Measurements from ENCODE around the gene LRRC39. TPM values are rescaled to one million over a fixed set of nuclear protein-coding genes. Genes with fewer than 3 reads are reported as not detected.

Gene LRRC39
- total RNA-seq, 8 experiments from 2014 or later, result 0.81 to 3.9 (median 2.0) TPM

DNA sequence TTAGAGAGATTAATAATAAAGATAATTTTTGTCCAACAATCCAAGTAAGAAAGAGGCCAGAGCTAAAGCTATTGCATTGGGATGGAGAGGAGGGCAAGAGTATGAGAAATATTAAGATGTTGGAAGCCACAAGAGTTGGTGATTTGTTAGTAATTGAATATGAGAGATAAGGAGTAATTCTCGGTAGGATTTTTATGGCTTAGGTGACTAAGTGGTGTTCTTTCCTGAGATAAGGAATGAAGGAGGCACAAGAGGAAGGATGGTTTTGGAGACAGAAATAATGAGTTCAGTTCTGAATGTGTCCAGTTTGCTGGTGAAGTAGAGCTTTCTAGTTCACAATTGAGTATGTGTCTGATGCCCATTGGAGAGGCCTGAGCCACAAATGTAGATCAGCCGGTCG, 35.7 kb downstream of the LRRC39 start:
- 77 to 100% (median 92%) methylated on average over 2 to 3 of the region's 3 CpGs; no CpG with 5 or more reads in 1 of the 10 experiments for whole genome bisulfite sequencing, 10 experiments
- ATAC-seq (replicated peaks in 6 of 8), result no peak
- no peak overlapping the region for H3K4me3 ChIP-seq
- in situ Hi-C loops (cut with MboI; ENCODE audit: low pct_unique_long_range_greater_than_20kb in 2 of 9, low sequenced_read_pairs in 9 of 9, unreplicated experiment in 9 of 9), result no loop called here
- no peak overlapping the region for H3K27ac ChIP-seq
- H3K4me1 ChIP-seq (replicated peaks in 1 of 2), result no peaks in the 10 kb centered on the region

GRCh38 chr1:100141192-100141591, 36.9 kb downstream of the LRRC39 start:
- ATAC-seq (replicated peaks in 6 of 8), result no peak
- in situ Hi-C loops (cut with MboI; ENCODE audit: low pct_unique_long_range_greater_than_20kb in 2 of 9, low sequenced_read_pairs in 9 of 9, unreplicated experiment in 9 of 9), result no loop called here
- H3K4me1 ChIP-seq (replicated peaks in 1 of 2), result no peaks in the 10 kb centered on the region
- no peak overlapping the region for H3K27ac ChIP-seq
- no peak overlapping the region for H3K4me3 ChIP-seq
- 33 to 100% (median 92%) methylated on average over 1 to 4 of the region's 4 CpGs for WGBS, 10 experiments

DNA sequence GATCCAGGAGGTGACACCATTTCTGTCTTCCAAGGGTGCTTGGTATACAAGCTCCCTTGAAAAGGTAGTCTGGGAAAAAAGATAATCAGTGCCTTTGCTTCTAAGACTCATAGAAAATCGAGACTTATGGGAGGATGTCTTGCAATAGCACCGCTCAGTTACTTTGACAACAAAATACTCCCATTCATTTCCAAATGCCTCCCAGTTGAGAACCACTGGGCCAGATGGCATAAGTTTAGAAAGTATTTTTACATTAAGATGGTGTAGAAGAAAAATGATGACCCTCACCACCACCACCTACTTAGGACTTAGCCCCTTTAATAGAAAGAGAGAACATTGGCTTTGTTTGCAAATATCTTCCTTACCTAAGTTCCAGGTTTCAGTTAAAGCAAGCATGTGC, 40.5 kb downstream of the LRRC39 start:
- H3K4me1 ChIP-seq (replicated peaks in 1 of 2), result peaks cover 6 to 8% of the 10 kb centered on the region in 2 donors
- H3K27ac ChIP-seq, result no peak overlapping the region
- in situ Hi-C loops (cut with MboI; ENCODE audit: low pct_unique_long_range_greater_than_20kb in 2 of 9, low sequenced_read_pairs in 9 of 9, unreplicated experiment in 9 of 9), result no loop called here
- H3K4me3 ChIP-seq, result no peak overlapping the region
- 88 to 100% (median 100%) methylated on average over 2 of the region's 2 CpGs; no CpG with 5 or more reads in 4 of the 10 experiments for WGBS, 10 experiments
- ATAC-seq (replicated peaks in 6 of 8), result no peak

- ATAC-seq (replicated peaks in 6 of 8), result no peak
- in situ Hi-C loops (cut with MboI; ENCODE audit: low pct_unique_long_range_greater_than_20kb in 2 of 9, low sequenced_read_pairs in 9 of 9, unreplicated experiment in 9 of 9), result no loop called here
- peaks cover 13 to 15% of the 10 kb centered on the region in 2 donors for H3K4me1 ChIP-seq (replicated peaks in 1 of 2)
- no peak overlapping the region for H3K27ac ChIP-seq
- H3K4me3 ChIP-seq, result no peak overlapping the region
- 20 to 93% (median 81%) methylated on average over 1 to 3 of the region's 3 CpGs; no CpG with 5 or more reads in 1 of the 10 experiments for WGBS, 10 experiments
Observed at GRCh38 chr1:100134872-100135271, 43.2 kb downstream of the LRRC39 start.

DNA sequence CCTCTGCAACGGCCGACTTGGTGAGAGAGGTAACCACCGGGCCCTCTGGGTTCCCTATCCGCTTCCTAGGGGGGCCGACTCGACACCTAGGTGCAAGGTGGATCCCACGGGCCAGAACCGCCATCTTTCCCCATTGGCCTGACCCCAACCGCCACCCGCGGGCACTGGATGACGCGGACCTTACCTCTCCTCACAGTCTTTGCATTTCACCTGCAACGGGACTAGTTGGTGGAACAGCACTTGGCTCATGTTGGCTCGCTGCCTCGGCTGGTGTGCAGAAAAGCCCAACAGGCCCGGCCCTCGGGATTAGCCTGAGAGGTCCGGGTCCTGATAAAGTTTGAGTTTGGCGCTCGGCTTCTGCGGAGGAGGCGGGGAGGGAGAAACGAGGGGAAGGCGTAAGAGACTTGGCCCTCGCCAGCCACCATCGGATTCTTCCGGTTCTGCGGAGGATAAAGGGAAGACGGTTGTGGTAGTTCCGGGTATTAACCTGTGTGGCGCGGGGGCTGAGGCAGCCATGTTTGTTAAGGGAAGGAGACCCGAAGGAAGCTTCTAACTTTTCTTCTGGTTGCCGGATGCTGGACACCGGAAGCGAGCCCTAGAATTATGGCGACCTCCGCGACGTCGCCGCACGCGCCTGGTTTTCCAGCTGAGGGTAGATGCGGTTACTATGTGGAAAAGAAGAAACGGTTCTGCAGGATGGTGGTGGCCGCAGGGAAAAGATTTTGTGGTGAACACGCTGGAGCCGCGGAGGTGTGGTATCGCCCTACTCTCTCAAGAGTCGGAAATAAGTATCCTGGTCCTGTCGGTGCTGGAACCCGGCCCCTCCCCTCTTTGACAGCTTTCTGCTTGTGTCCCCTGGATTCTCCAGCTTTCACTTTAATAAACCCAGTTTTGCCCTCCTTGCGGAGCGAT, 45.2 kb downstream of the LRRC39 start, which contains the start of the genes SASS6 and TRMT13:
TSS of gene SASS6 (minus strand) at position 365 of the 912 bp plus-strand sequence. CDS start at position 249, 116 bp downstream.
TSS of gene TRMT13 (plus strand) at position 598 of the 912 bp plus-strand sequence. CDS start at position 604, 6 bp downstream.
- Histone ChIP-seq H3K4me3 (peak within 1 kb of the TSS; percentile 63 to 91 (median 73)), H3K27ac (peak within 1 kb of the TSS; percentile 61 to 84), H3K4me1 (replicated peaks in 1 of 2) (peaks cover 13 to 15% of the 10 kb centered on the region in 2 donors)
- WGBS, 10 experiments, result 0 to 7% (median 0%) methylated on average over 3 to 47 of the region's 57 CpGs; no CpG with 5 or more reads in 1 of the 10 experiments
- in situ Hi-C loops (cut with MboI; ENCODE audit: low pct_unique_long_range_greater_than_20kb in 2 of 9, low sequenced_read_pairs in 9 of 9, unreplicated experiment in 9 of 9), result no loop called here
- ATAC-seq (replicated peaks in 6 of 8), result peak; percentile 96 to 98 (median 98)

DNA sequence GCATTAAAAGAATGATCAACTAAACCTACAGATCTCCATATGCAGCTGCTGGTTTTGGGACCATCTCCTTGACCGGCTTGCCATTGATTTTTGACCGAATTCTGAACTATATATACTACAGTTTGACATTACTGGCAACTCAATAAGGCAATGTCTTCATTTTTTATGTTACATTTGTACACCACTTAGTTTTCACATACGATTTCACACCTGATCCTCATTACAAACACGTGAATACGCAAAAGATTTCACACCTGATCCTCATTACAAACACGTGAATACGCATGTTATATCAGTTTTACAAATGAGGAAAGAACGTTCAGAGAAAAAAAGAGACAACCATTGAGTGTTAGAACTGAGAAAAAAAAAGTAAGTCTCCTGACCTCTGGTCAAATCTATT, 46.4 kb downstream of the LRRC39 start:
- peak overlapping the region in 4 of 5 donors; percentile 63 to 82 (median 73) for H3K4me3 ChIP-seq
- WGBS, 10 experiments, result 30 to 84% (median 75%) methylated on average over 2 to 8 of the region's 8 CpGs; no CpG with 5 or more reads in 1 of the 10 experiments
- peaks cover 13 to 15% of the 10 kb centered on the region in 2 donors for H3K4me1 ChIP-seq (replicated peaks in 1 of 2)
- no peak overlapping the region for H3K27ac ChIP-seq
- no peak for ATAC-seq (replicated peaks in 6 of 8)
- in situ Hi-C loops (cut with MboI; ENCODE audit: low pct_unique_long_range_greater_than_20kb in 2 of 9, low sequenced_read_pairs in 9 of 9, unreplicated experiment in 9 of 9), result no loop called here

DNA sequence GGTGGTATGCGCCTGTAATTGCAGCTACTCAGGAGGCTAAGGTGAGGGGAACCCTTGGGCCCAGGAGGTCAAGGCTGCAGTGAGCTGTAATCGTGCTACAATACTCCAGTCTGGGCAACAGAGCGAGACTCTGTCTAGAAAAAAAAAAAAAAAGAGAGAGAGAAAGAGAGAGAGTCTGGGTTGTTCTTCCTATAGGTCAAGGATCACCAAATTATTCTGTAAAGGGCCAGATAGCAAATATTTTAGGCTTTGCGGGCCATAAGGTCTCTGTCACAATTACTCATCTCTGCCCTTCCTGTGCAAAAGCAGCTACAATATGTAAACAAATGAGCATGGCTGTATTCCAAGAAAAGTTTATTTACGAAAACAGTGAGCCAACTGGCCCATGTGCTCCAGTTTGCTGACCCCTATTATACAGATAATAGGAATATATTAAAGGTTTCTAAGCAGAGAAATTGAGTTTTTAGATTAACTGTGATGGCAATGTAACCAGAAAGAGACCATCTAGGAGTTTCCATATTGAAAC, 47.4 kb downstream of the LRRC39 start:
- in situ Hi-C loops (cut with MboI; ENCODE audit: low pct_unique_long_range_greater_than_20kb in 2 of 9, low sequenced_read_pairs in 9 of 9, unreplicated experiment in 9 of 9), result no loop called here
- no peak for ATAC-seq (replicated peaks in 6 of 8)
- Histone ChIP-seq H3K27ac (no peak overlapping the region), H3K4me1 (replicated peaks in 1 of 2) (peaks cover 13 to 15% of the 10 kb centered on the region in 2 donors), H3K4me3 (no peak overlapping the region)
- WGBS, 10 experiments, result 50 to 100% (median 92%) methylated on average over 1 to 5 of the region's 5 CpGs

- WGBS, 10 experiments, result 67 to 100% (median 89%) methylated on average over 1 of the region's 1 CpG; no CpG with 5 or more reads in 3 of the 10 experiments
- Histone ChIP-seq H3K27ac (no peak overlapping the region), H3K4me3 (no peak overlapping the region), H3K4me1 (replicated peaks in 1 of 2) (peaks cover 6 to 7% of the 10 kb centered on the region in 2 donors)
- in situ Hi-C loops (cut with MboI; ENCODE audit: low pct_unique_long_range_greater_than_20kb in 2 of 9, low sequenced_read_pairs in 9 of 9, unreplicated experiment in 9 of 9), result no loop called here
- no peak for ATAC-seq (replicated peaks in 6 of 8)
Observed at GRCh38 chr1:100127226-100127625, 50.8 kb downstream of the LRRC39 start.

DNA sequence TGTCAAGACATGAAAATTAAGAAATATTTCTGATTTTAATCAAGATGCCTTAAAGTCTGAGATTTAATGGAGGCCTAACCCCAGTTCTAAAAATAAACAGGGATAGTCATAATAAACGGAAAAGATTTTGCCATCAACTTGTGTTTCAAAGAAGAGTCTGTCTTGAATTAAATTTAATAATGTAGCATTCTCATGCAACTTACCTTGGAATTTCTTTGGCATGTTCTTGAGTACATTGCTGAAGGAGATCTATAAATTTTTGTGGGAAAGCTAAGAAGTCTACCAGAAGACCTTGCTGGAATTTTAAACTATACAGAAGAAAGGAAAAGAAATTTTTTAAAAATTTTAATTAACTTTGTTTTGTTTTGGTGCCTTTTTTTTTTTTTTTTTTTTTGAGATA, 55.9 kb downstream of the LRRC39 start:
- Histone ChIP-seq H3K4me1 (replicated peaks in 1 of 2) (no peaks in the 10 kb centered on the region), H3K4me3 (no peak overlapping the region), H3K27ac (no peak overlapping the region)
- WGBS, 10 experiments, result 0 to 100% (median 94%) methylated on average over 1 of the region's 1 CpG; no CpG with 5 or more reads in 1 of the 10 experiments
- in situ Hi-C loops (cut with MboI; ENCODE audit: low pct_unique_long_range_greater_than_20kb in 2 of 9, low sequenced_read_pairs in 9 of 9, unreplicated experiment in 9 of 9), result no loop called here
- ATAC-seq (replicated peaks in 6 of 8), result no peak

DNA sequence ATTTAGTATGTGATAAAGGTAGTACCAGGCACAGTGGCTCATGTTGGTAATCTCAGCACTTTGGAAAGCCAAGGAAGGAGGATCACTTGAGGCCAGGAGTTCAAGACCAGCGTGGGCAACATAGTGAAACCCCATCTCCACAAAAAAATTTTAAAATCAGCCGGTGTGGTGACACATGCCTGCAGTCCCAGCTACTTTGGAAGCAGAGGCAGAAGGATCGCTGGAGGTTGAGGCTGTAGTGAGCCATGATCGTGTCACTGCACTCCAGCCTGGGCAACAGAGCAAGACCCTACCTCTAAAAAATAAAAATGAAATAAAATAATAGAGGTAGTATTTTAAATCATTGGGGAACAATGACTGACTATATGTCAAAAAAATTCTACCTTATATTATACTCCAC, 62.5 kb downstream of the LRRC39 start:
- Histone ChIP-seq H3K27ac (no peak overlapping the region), H3K4me1 (replicated peaks in 1 of 2) (no peaks in the 10 kb centered on the region), H3K4me3 (no peak overlapping the region)
- 80 to 100% (median 99%) methylated on average over 1 to 4 of the region's 4 CpGs; no CpG with 5 or more reads in 2 of the 10 experiments for WGBS, 10 experiments
- ATAC-seq (replicated peaks in 6 of 8), result no peak
- in situ Hi-C loops (cut with MboI; ENCODE audit: low pct_unique_long_range_greater_than_20kb in 2 of 9, low sequenced_read_pairs in 9 of 9, unreplicated experiment in 9 of 9), result no loop called here

DNA sequence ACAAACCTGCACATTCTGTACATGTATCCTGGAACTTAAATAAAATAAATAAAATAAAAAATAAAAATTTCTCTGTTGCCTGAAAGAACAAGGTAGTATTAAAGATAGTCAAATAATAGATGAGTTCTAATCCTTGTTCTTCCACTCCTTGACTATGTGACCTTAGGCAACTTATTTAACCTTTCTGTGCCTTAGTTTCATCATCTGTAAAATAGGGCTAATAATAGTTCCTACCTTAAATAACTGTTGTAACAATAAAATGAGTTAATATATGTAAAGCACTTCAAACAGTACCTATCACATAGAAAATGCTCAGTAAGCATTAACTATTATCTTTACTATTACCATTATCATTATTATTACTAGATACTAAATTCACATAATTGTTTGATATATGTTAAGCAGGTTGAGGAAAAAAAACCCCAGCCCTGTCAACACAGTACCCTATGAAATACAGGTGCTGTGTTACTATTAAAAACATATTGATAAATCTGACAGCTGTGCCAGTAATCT, 68.4 kb downstream of the LRRC39 start:
- Histone ChIP-seq H3K4me3 (no peak overlapping the region), H3K27ac (no peak overlapping the region)
- in situ Hi-C loops (cut with MboI; ENCODE audit: low pct_unique_long_range_greater_than_20kb in 2 of 9, low sequenced_read_pairs in 9 of 9, unreplicated experiment in 9 of 9), result no loop called here

DNA sequence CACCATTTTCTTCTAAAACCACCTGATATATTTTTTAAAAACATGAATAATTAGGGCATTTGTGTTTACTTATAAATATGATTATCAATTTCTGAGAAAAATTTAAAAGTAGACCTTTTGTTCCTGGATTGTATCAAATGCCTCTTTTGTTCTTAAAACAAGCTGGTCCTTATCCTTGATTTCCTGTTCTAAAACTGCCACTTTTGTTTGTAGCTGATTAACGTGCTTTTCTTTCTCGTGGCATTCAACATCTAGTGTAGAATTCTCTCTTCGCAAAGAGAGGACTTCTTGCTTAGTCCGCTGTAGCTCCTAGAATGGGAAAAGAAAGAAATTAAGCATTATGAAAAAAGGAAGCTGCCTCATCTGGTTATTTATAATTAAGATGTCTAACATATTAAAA, 70.4 kb downstream of the LRRC39 start:
- Histone ChIP-seq H3K4me3 (no peak overlapping the region), H3K4me1 (replicated peaks in 1 of 2) (no peaks in the 10 kb centered on the region), H3K27ac (no peak overlapping the region)
- ATAC-seq (replicated peaks in 6 of 8), result no peak
- WGBS, 10 experiments, result 87 to 100% (median 95%) methylated on average over 2 to 4 of the region's 4 CpGs
- in situ Hi-C loops (cut with MboI; ENCODE audit: low pct_unique_long_range_greater_than_20kb in 2 of 9, low sequenced_read_pairs in 9 of 9, unreplicated experiment in 9 of 9), result no loop called here

More for the DNA sequence above, 68.4 kb downstream of the LRRC39 start:
- no peak for ATAC-seq (replicated peaks in 6 of 8)
- no peaks in the 10 kb centered on the region for H3K4me1 ChIP-seq (replicated peaks in 1 of 2)

- no peak overlapping the region for H3K27ac ChIP-seq
- no peaks in the 10 kb centered on the region for H3K4me1 ChIP-seq (replicated peaks in 1 of 2)
- peak in 3 of 8 experiments; percentile 64 to 90 (median 84) for ATAC-seq (replicated peaks in 6 of 8)
- no peak overlapping the region for H3K4me3 ChIP-seq
- WGBS, 10 experiments, result 0 to 100% (median 62%) methylated on average over 1 to 2 of the region's 2 CpGs
- in situ Hi-C loops (cut with MboI; ENCODE audit: low pct_unique_long_range_greater_than_20kb in 2 of 9, low sequenced_read_pairs in 9 of 9, unreplicated experiment in 9 of 9), result no loop called here
Observed at GRCh38 chr1:100101564-100101963, 76.5 kb downstream of the LRRC39 start.
